GM18526 (cell line): ENCODE data around the gene TPRX1.
"Not testable (repeated sequence)": the region's sequence is repeated elsewhere in the genome, so short reads cannot be mapped to it uniquely, and the experiment has no call there.

Experiments used
- POLR2A ChIP-seq: IDR thresholded peaks from 3 replicates; pipeline ENCODE4 v1.6.1; 2011; ENCODE audit not compliant: insufficient read length; ENCODE audit errors: extremely low read depth

Gene TPRX1

GRCh38 chr19:47804451-47804850 lies at the start of gene TPRX1:
TSS of gene TPRX1 (minus strand) at chr19:47804551. CDS start at chr19:47804539, 12 bp downstream.
- TF ChIP-seq POLR2A: not testable (repeated sequence)

- TF ChIP-seq POLR2A: no peak
Measured at GRCh38 chr19:47853003-47853402, 48.7 kb upstream of the TPRX1 start.

- TF ChIP-seq POLR2A: no peak
Measured at GRCh38 chr19:47848823-47849473, 44.6 kb upstream of the TPRX1 start.

- no peak for TF ChIP-seq POLR2A
Measured at GRCh38 chr19:47848425-47848822, 44.1 kb upstream of the TPRX1 start.

GRCh38 chr19:47842941-47843340 lies 38.6 kb upstream of the TPRX1 start:
- TF ChIP-seq POLR2A: no peak

GRCh38 chr19:47839913-47840312 lies 35.6 kb upstream of the TPRX1 start:
- no peak for TF ChIP-seq POLR2A

- no peak for TF ChIP-seq POLR2A
Measured at GRCh38 chr19:47839411-47839810, 35.1 kb upstream of the TPRX1 start.

- TF ChIP-seq POLR2A: no peak
Measured at GRCh38 chr19:47836038-47836437, 31.7 kb upstream of the TPRX1 start.

- no peak for TF ChIP-seq POLR2A
Measured at GRCh38 chr19:47832723-47833122, 28.4 kb upstream of the TPRX1 start.

GRCh38 chr19:47826800-47827199 lies 22.4 kb upstream of the TPRX1 start:
- TF ChIP-seq POLR2A: no peak

GRCh38 chr19:47824396-47824795 lies 20.0 kb upstream of the TPRX1 start:
- no peak for TF ChIP-seq POLR2A

GRCh38 chr19:47821460-47822020 lies 17.2 kb upstream of the TPRX1 start, which contains the start of gene CRX:
TSS of gene CRX (plus strand) at chr19:47821937. CDS start at chr19:47834444, 12,507 bp downstream.
- no peak for TF ChIP-seq POLR2A

- TF ChIP-seq POLR2A: no peak
Measured at GRCh38 chr19:47820410-47820809, 16.1 kb upstream of the TPRX1 start.

- no peak for TF ChIP-seq POLR2A
Measured at GRCh38 chr19:47819858-47820257, 15.5 kb upstream of the TPRX1 start.

- no peak for TF ChIP-seq POLR2A
Measured at GRCh38 chr19:47813995-47814328, 9.6 kb upstream of the TPRX1 start.

- TF ChIP-seq POLR2A: no peak
Measured at GRCh38 chr19:47813304-47813994, 9.1 kb upstream of the TPRX1 start.
